MM.1S (cell line): ENCODE results near the gene TBX2.

Experiments
- CTCF ChIP-seq: fragments of 300-600 bp; sonication (generic); IDR thresholded peaks from 2 replicates; pipeline ENCODE4 v1.5.1; 2016; ENCODE audit warnings: antibody characterized with exemption, low read length, mixed read lengths
- EZH2 ChIP-seq: fragments of 300-600 bp; sonication (generic); optimal IDR thresholded peaks from 2 replicates; pipeline ENCODE3; 2017; ENCODE audit warnings: low read depth, mild to moderate bottlenecking, antibody characterized with exemption, low read length, mixed read lengths

GRCh38 chr17:61412860-61413660, 13.4 kb downstream of the TBX2 start:
- TF ChIP-seq CTCF (no peak), EZH2 (no peak)
